NCI-H2171 treated with DMSO at 0.1 percent for 48 hours (cell line): ENCODE measurements around the gene CLEC20A.
"Not testable (repeated sequence)": the region's sequence is repeated elsewhere in the genome, so short reads cannot be mapped to it uniquely, and the experiment has no call there.

Source experiments
- DNase-seq: peaks from one replicate; lab custom pipeline; 2025; lab: John Stamatoyannopoulos, UW

Gene CLEC20A

GRCh38 chr1:178529364-178530036 lies 32.7 kb upstream of the CLEC20A start:
- no peak for DNase-seq

- DNase-seq = peak; percentile 34
Measured at GRCh38 chr1:178528953-178529335, 32.2 kb upstream of the CLEC20A start.

- DNase-seq = peak; percentile 76
Measured at GRCh38 chr1:178528228-178528952, 31.6 kb upstream of the CLEC20A start.

- DNase-seq = no peak
Measured at GRCh38 chr1:178527117-178527516, 30.4 kb upstream of the CLEC20A start.

- no peak for DNase-seq
Measured at GRCh38 chr1:178521241-178521640, 24.5 kb upstream of the CLEC20A start.

GRCh38 chr1:178520803-178521202 lies 24.0 kb upstream of the CLEC20A start:
- no peak for DNase-seq

GRCh38 chr1:178518894-178519293 lies 22.1 kb upstream of the CLEC20A start:
- peak; percentile 75 for DNase-seq

GRCh38 chr1:178516110-178516509 lies 19.3 kb upstream of the CLEC20A start:
- DNase-seq = no peak

- DNase-seq = no peak
Measured at GRCh38 chr1:178513278-178513983, 16.7 kb upstream of the CLEC20A start.

GRCh38 chr1:178512566-178513277 lies 16.0 kb upstream of the CLEC20A start, which contains the start of gene TEX35:
Gene TEX35 (plus strand): TSS chr1:178513109. CDS start chr1:178513189, 80 bp downstream.
- DNase-seq = no peak

GRCh38 chr1:178510155-178510554 lies 13.4 kb upstream of the CLEC20A start:
- DNase-seq = no peak

- DNase-seq = no peak
Measured at GRCh38 chr1:178509414-178510007, 12.7 kb upstream of the CLEC20A start.

- DNase-seq = no peak
Measured at GRCh38 chr1:178506669-178507068, 9.9 kb upstream of the CLEC20A start.

- no peak for DNase-seq
Measured at GRCh38 chr1:178506177-178506576, 9.4 kb upstream of the CLEC20A start.

GRCh38 chr1:178504286-178504685 lies 7.5 kb upstream of the CLEC20A start:
- DNase-seq = no peak

GRCh38 chr1:178503849-178504248 lies 7.1 kb upstream of the CLEC20A start:
- no peak for DNase-seq

- DNase-seq = not testable (repeated sequence)
Measured at GRCh38 chr1:178503316-178503715, 6.6 kb upstream of the CLEC20A start.

GRCh38 chr1:178502856-178503255 lies 6.1 kb upstream of the CLEC20A start:
- no peak for DNase-seq

GRCh38 chr1:178502330-178502714 lies 5.6 kb upstream of the CLEC20A start:
- DNase-seq = no peak

- peak; percentile 49 for DNase-seq
Measured at GRCh38 chr1:178501705-178502329, 5.1 kb upstream of the CLEC20A start.

GRCh38 chr1:178500936-178501554 lies 4.3 kb upstream of the CLEC20A start:
- no peak for DNase-seq
